OCI-LY7 (cell line): Measurements from ENCODE around the gene MLST8. TPM values are rescaled to one million over a fixed set of nuclear protein-coding genes. Genes with fewer than 3 reads are reported as not detected.

ENCODE experiments used
- BruUV-seq: library from RNA; stranded (reverse); fragments of 400-500 nt; replicated peaks from 2 replicates; lab custom pipeline; 2021; lab: Mats Ljungman, UMichigan
- CTCF ChIA-PET: fragments of 300-600 bp; sonication (Branson Sonifier 250); formaldehyde crosslinking; loops from one replicate; lab custom pipeline; 2022; ENCODE audit warnings: antibody characterized with exemption; ENCODE audit not compliant: unreplicated experiment; lab: Charles Lee
- POLR2A ChIA-PET: fragments of 300-600 bp; sonication (Branson Sonifier 250); formaldehyde crosslinking; loops from one replicate; lab custom pipeline; 2022; ENCODE audit warnings: antibody characterized with exemption; lab: Charles Lee
- DNase-seq: peaks from one replicate; pipeline ENCODE4 v3.0.0-alpha.2; 2015; ENCODE audit warnings: low spot score
- H2AFZ ChIP-seq: fragments of 200-600 bp; sonication (generic), shearing (Covaris generic); 2 replicates; pipeline ENCODE4 v1.6.1; 2014; ENCODE audit warnings: mild to moderate bottlenecking, antibody characterized with exemption, low read length, moderate library complexity
- H3K27ac ChIP-seq: fragments of 200-600 bp; sonication (generic); 2 replicates; pipeline ENCODE4 v1.5.1; 2014; ENCODE audit warnings: mixed run types, low read depth, mild to moderate bottlenecking, moderate library complexity, low read length, inconsistent platforms; ENCODE audit not compliant: poor library complexity, severe bottlenecking
- H3K36me3 ChIP-seq: fragments of 200-600 bp; sonication (generic); 2 replicates; pipeline ENCODE4 v1.6.1; 2014; ENCODE audit warnings: mild to moderate bottlenecking, antibody characterized with exemption, low read length, moderate library complexity, mixed read lengths; ENCODE audit not compliant: insufficient read depth
- H3K4me1 ChIP-seq: fragments of 200-600 bp; sonication (generic); 2 replicates; pipeline ENCODE4 v1.5.1; 2014; ENCODE audit warnings: mild to moderate bottlenecking, low read length; ENCODE audit not compliant: insufficient read depth, poor library complexity, severe bottlenecking
- H3K4me2 ChIP-seq: fragments of 200-600 bp; sonication (generic); 2 replicates; pipeline ENCODE4 v1.6.1; 2014; ENCODE audit warnings: mild to moderate bottlenecking, low read length
- H3K4me3 ChIP-seq: fragments of 200-600 bp; sonication (generic); 2 replicates; pipeline ENCODE4 v1.5.1; 2014; ENCODE audit warnings: mild to moderate bottlenecking, low read depth, low read length; ENCODE audit not compliant: poor library complexity, severe bottlenecking
- H3K79me2 ChIP-seq: fragments of 200-600 bp; sonication (generic); 2 replicates; pipeline ENCODE4 v1.6.1; 2016; ENCODE audit warnings: low read depth, mild to moderate bottlenecking, low read length, moderate library complexity, mixed read lengths; ENCODE audit not compliant: insufficient read depth
- H3K9me2 ChIP-seq: fragments of 200-600 bp; sonication (generic); 2 replicates; pipeline ENCODE4 v1.6.1; 2016; ENCODE audit warnings: mild to moderate bottlenecking, low read length, mixed read lengths; ENCODE audit not compliant: insufficient read depth
- H3K9me3 ChIP-seq: fragments of 200-600 bp; sonication (generic); 2 replicates; pipeline ENCODE4 v1.6.1; 2014; ENCODE audit warnings: mild to moderate bottlenecking, mixed run types, low read length, mixed read lengths
- H4K20me1 ChIP-seq: fragments of 200-600 bp; sonication (generic); 2 replicates; pipeline ENCODE4 v1.6.1; 2014; ENCODE audit warnings: mild to moderate bottlenecking, antibody characterized with exemption, low read length, moderate library complexity, mixed read lengths; ENCODE audit not compliant: insufficient read depth
- CTCF ChIP-seq: fragments of 200-600 bp; sonication (generic); conservative IDR thresholded peaks from 2 replicates; pipeline ENCODE4 v1.5.1; 2014; ENCODE audit warnings: mild to moderate bottlenecking, antibody characterized with exemption, low read length, moderate library complexity, mixed read lengths
- EZH2phosphoT487 ChIP-seq: fragments of 200-600 bp; sonication (generic); IDR thresholded peaks from 2 replicates; pipeline ENCODE4 v1.6.1; 2018; ENCODE audit warnings: low read depth, borderline replicate concordance, mild to moderate bottlenecking, mixed run types, antibody characterized with exemption, low read length, moderate library complexity, mixed read lengths
- intact Hi-C: fragments of 100-400 bp; cut with micrococcal nuclease; formaldehyde crosslinking; loops from one replicate; pipeline ENCODE4 v1.10.0; 2022; ENCODE audit not compliant: unreplicated experiment
- total RNA-seq, 2 experiments: library from RNA; depleted of rRNA in 1 of 2; stranded (reverse); fragments of >200 nt in 1 of 2; shearing (Covaris generic) in 1 of 2; gene quantifications; 2 replicates each; pipeline ENCODE4 v1.2.3, GENCODE V29; 2014 to 2022

Gene MLST8
- total RNA-seq, 2 experiments from 2014 or later: 65.4 to 71.3 TPM

- Histone ChIP-seq H3K4me2 (no peak overlapping the region), H4K20me1 (no peaks in the 10 kb centered on the region), H3K9me3 (no peaks in the 10 kb centered on the region), H3K27ac (no peak overlapping the region), H3K36me3 (peaks cover 56% of the 10 kb centered on the region), H3K79me2 (no peaks in the 10 kb centered on the region), H3K4me3 (no peak overlapping the region), H3K4me1 (no peaks in the 10 kb centered on the region), H3K9me2 (no peaks in the 10 kb centered on the region), H2AFZ (no peak overlapping the region)
- ChIA-PET CTCF (no interaction called here), POLR2A (no interaction called here)
- intact Hi-C loops: no loop called here
- BruUV-seq: no TSS peak
- TF ChIP-seq CTCF (no peak), EZH2phosphoT487 (no peak)
- DNase-seq: no peak
Measured at GRCh38 chr16:2173916-2174315, 31.3 kb upstream of the MLST8 start.

GRCh38 chr16:2174396-2175131 lies 30.7 kb upstream of the MLST8 start:
- no peaks in the 10 kb centered on the region for H3K4me1 ChIP-seq
- CTCF ChIA-PET: no interaction called here
- no peaks in the 10 kb centered on the region for H3K9me3 ChIP-seq
- POLR2A ChIA-PET: no interaction called here
- DNase-seq: no peak
- intact Hi-C loops: no loop called here
- peaks cover 60% of the 10 kb centered on the region for H3K36me3 ChIP-seq
- no peak overlapping the region for H3K4me2 ChIP-seq
- no peaks in the 10 kb centered on the region for H3K79me2 ChIP-seq
- no peak for TF ChIP-seq CTCF
- no peak for TF ChIP-seq EZH2phosphoT487
- no peaks in the 10 kb centered on the region for H4K20me1 ChIP-seq
- H2AFZ ChIP-seq: no peak overlapping the region
- BruUV-seq: no TSS peak
- no peaks in the 10 kb centered on the region for H3K9me2 ChIP-seq
- H3K27ac ChIP-seq: no peak overlapping the region
- no peak overlapping the region for H3K4me3 ChIP-seq

- BruUV-seq: no TSS peak
- H3K4me3 ChIP-seq: no peak overlapping the region
- no peak overlapping the region for H3K27ac ChIP-seq
- H3K36me3 ChIP-seq: peaks cover 60% of the 10 kb centered on the region
- no peak for TF ChIP-seq EZH2phosphoT487
- TF ChIP-seq CTCF: no peak
- H3K4me2 ChIP-seq: no peak overlapping the region
- no peaks in the 10 kb centered on the region for H4K20me1 ChIP-seq
- DNase-seq: no peak
- H3K9me3 ChIP-seq: no peaks in the 10 kb centered on the region
- no peaks in the 10 kb centered on the region for H3K79me2 ChIP-seq
- intact Hi-C loops: no loop called here
- H3K9me2 ChIP-seq: no peaks in the 10 kb centered on the region
- H2AFZ ChIP-seq: no peak overlapping the region
- no peaks in the 10 kb centered on the region for H3K4me1 ChIP-seq
- ChIA-PET CTCF (no interaction called here), POLR2A (no interaction called here)
Measured at GRCh38 chr16:2175454-2175853, 29.8 kb upstream of the MLST8 start.
